Neural crest cell (in vitro differentiated cells): ENCODE measurements around the gene MYO19. TPM values are rescaled to one million over a fixed set of nuclear protein-coding genes. Genes with fewer than 3 reads are reported as not detected.
A peak's percentile ranks its signal among the peaks of the same experiment; 100 is the strongest.

Source experiments
- DNase-seq: peaks from one replicate; pipeline ENCODE4 v3.0.0; 2021; ENCODE audit warnings: low read depth, mixed read lengths, low spot score
- H3K27ac Mint-ChIP-seq: one replicate; pipeline ENCODE4 v1.8.0; 2021; ENCODE audit warnings: mild to moderate bottlenecking, mixed read lengths; ENCODE audit not compliant: unreplicated experiment
- H3K27me3 Mint-ChIP-seq: 2 replicates; pipeline ENCODE4 v1.8.0; 2021; ENCODE audit warnings: low read depth, mild to moderate bottlenecking, mixed read lengths
- H3K36me3 Mint-ChIP-seq: 2 replicates; pipeline ENCODE4 v1.8.0; 2021; ENCODE audit warnings: low read depth, mild to moderate bottlenecking, mixed read lengths
- H3K4me1 Mint-ChIP-seq: 2 replicates; pipeline ENCODE4 v1.8.0; 2021; ENCODE audit warnings: mixed read lengths
- H3K4me3 Mint-ChIP-seq: one replicate; pipeline ENCODE4 v1.8.0; 2021; ENCODE audit warnings: mild to moderate bottlenecking, mixed read lengths
- H3K9me3 Mint-ChIP-seq: 2 replicates; pipeline ENCODE4 v1.8.0; 2021; ENCODE audit warnings: mixed read lengths
- total RNA-seq: library from RNA; stranded (reverse); gene quantifications from 2 replicates; pipeline ENCODE4 v1.2.1, GENCODE V29; 2021
- TF ChIP-seq, protein P1 (sequence below): fragments of 200-600 bp; sonication (generic); conservative IDR thresholded peaks from 2 replicates; pipeline ENCODE4 v1.5.0; 2021; ENCODE audit warnings: antibody characterized with exemption, mild to moderate bottlenecking

MYO19 gene
- total RNA-seq, 1 donor from 2014 or later: 104 TPM

DNA sequence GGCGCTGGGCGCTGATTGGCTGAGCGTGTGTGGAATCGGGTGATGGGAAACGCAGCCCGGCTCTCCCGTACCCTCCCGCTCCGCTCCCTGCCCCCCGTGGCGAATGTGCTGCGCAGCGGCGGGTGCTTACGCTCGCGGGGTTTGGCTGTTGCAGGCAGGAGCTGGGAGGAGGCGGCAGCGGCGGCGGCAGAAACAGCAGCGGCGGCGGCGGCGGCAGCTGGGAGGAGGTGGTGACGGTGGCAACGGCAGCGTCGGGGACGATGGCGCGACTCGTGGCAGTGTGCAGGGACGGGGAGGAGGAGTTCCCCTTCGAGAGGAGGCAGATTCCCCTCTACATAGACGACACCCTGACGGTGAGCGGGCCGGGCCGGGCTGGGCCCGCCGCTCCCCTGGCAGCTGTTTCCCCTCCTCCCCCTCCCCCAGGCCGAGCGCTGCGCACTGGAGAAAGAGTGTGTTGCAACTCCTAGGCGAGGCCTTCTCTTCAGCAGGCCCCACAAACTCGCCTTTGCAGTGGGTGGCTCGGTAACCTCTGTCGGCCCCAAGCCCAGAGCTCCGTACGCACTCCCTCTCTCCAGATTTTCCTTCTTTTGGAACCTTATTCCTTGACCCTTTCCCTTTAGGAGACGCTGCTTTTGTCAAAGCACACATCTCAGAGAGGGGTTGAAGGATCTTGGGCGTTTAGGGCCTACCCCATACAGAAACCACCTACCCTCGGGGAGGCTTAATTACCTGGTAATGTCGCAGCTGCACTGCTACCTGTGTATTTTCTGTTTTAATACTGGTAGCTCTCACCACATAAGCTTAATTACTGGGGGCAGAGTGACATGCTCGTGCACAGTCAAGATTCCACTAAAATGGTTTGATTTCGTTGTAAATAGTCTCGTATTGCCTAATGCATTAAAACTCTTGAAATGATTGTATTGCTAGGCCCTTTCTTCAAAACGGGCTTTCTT is 11.1 kb upstream of the MYO19 start:
- peak; percentile 97 for DNase-seq
- H3K9me3 Mint-ChIP-seq: no peaks in the 10 kb centered on the region
- H3K27me3 Mint-ChIP-seq: no peaks in the 10 kb centered on the region
- H3K36me3 Mint-ChIP-seq: peaks cover 5% of the 10 kb centered on the region
- H3K4me3 Mint-ChIP-seq: peak overlapping the region; percentile 98
- H3K27ac Mint-ChIP-seq: peak overlapping the region; percentile 96
- TF ChIP-seq, protein P1, sequence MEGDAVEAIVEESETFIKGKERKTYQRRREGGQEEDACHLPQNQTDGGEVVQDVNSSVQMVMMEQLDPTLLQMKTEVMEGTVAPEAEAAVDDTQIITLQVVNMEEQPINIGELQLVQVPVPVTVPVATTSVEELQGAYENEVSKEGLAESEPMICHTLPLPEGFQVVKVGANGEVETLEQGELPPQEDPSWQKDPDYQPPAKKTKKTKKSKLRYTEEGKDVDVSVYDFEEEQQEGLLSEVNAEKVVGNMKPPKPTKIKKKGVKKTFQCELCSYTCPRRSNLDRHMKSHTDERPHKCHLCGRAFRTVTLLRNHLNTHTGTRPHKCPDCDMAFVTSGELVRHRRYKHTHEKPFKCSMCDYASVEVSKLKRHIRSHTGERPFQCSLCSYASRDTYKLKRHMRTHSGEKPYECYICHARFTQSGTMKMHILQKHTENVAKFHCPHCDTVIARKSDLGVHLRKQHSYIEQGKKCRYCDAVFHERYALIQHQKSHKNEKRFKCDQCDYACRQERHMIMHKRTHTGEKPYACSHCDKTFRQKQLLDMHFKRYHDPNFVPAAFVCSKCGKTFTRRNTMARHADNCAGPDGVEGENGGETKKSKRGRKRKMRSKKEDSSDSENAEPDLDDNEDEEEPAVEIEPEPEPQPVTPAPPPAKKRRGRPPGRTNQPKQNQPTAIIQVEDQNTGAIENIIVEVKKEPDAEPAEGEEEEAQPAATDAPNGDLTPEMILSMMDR: peak; percentile 14
- peaks cover 27% of the 10 kb centered on the region for H3K4me1 Mint-ChIP-seq

DNA sequence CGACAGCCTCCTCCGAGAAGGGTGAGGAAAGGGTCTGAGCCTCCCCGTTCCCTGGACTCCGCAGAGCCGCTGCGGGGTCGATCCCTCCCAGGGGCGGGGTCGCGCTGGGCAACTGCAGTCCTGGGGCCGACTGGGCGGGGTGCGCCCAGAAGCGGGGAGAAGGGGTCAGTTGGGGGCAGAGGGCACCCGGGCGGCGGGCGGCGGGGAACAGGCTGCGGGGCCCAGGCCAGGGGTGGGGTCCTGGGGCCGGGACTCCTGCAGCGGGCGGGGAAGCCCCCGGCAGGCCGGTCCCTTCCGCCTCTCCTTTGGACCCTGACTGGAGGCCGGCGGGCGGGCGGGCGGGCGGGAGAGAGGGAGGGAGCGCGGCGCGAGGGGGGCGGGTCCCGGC is 10.4 kb upstream of the MYO19 start:
- Mint-ChIP-seq H3K27ac (peak overlapping the region; percentile 92), H3K36me3 (peaks cover 4% of the 10 kb centered on the region), H3K9me3 (no peaks in the 10 kb centered on the region), H3K4me3 (peak overlapping the region; percentile 98), H3K4me1 (peaks cover 27% of the 10 kb centered on the region), H3K27me3 (no peaks in the 10 kb centered on the region)
- TF ChIP-seq, protein P1: no peak
- DNase-seq: no peak

DNA sequence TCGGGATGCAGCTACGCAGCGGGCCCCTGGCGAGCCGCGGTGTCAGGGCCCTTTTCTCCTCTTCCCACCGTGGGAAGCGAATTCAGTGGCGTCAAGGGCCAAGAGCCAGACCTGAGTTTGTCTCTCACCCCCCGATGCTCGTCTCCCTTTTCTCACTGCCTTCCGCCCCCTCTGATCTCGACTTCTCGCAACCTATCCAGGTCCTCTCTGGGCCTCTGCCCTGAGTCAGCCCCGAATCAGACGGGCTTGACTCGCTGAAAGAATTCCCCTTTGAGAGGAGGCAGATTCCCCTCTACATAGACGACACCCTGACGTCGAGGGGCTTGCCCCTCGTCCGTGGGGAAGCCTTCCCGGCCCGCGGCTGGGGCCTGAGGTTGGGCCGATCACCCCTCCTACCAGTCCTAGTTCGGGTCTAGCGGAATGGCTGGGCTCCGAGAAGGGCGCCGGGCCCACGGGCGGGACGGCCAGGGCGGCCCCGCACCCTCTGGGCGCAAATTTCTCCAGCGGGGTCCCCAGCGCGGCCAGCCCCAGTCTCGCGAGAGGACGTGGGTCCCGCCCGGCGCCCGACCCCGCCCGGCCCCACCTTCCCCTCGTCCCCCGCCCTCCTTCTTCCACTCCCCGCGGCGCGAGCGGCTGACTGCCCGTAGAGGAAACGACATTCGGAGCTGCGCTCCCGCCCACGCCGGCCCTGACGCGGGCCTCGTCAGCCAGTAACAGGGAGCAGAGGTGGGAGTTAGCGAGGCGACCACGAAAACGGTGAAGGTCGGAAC is 9.8 kb upstream of the MYO19 start, which contains the start of gene GGNBP2:
Gene GGNBP2 (plus strand): TSS at position 613 of the 770 bp plus-strand sequence. CDS start 806 bp downstream, outside the sequence.
- peaks cover 27% of the 10 kb centered on the region for H3K4me1 Mint-ChIP-seq
- H3K27ac Mint-ChIP-seq: peak within 1 kb of the TSS; percentile 98

DNA sequence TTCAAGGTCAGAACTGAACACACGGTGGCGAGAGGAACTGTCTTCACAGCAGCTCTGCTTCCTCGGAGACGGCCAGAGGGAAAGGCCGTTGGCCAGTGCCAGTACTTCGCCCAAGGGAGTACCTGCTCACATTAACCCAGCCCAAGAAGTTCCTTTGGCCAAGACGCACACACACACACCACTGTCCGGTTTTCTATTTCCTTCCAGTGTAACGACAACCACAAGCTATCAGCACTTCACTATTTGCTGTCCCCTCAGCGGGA is 9.3 kb upstream of the MYO19 start:
- peak overlapping the region; percentile 98 for H3K27ac Mint-ChIP-seq
- H3K9me3 Mint-ChIP-seq: no peaks in the 10 kb centered on the region
- peaks cover 4% of the 10 kb centered on the region for H3K36me3 Mint-ChIP-seq
- no peaks in the 10 kb centered on the region for H3K27me3 Mint-ChIP-seq
- TF ChIP-seq, protein P1: peak; percentile 27
- peak overlapping the region; percentile 98 for H3K4me3 Mint-ChIP-seq
- H3K4me1 Mint-ChIP-seq: peaks cover 27% of the 10 kb centered on the region
- no peak for DNase-seq

More for the DNA sequence above, 9.8 kb upstream of the MYO19 start, which contains the start of gene GGNBP2:
- no peaks in the 10 kb centered on the region for H3K27me3 Mint-ChIP-seq
- peak within 1 kb of the TSS; percentile 98 for H3K4me3 Mint-ChIP-seq
- TF ChIP-seq, protein P1: no peak
- no peaks in the 10 kb centered on the region for H3K9me3 Mint-ChIP-seq
- peak; percentile 84 for DNase-seq
- H3K36me3 Mint-ChIP-seq: peaks cover 4% of the 10 kb centered on the region

DNA sequence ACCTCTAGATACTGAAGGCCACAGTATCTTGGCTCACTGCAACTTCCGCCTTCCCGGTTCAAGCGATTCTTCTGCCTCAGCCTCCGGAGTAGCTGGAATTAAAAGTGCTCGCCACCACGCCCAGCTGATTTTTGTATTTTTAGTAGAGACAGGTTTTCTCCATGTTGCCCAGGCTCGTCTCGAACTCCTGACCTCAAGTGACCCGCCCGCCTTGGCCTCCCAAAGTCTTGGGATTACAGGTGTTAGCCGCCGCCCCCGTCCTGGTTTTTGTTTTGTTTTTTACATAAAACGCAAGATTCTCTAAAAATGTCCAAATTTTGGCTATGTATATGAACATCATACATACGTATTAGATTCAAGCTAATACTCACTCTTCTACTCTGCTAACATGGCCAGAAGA is 8.1 kb upstream of the MYO19 start:
- H3K27me3 Mint-ChIP-seq: no peaks in the 10 kb centered on the region
- H3K27ac Mint-ChIP-seq: no peak overlapping the region
- DNase-seq: no peak
- H3K36me3 Mint-ChIP-seq: peaks cover 9% of the 10 kb centered on the region
- H3K9me3 Mint-ChIP-seq: no peaks in the 10 kb centered on the region
- H3K4me1 Mint-ChIP-seq: peaks cover 23% of the 10 kb centered on the region
- TF ChIP-seq, protein P1: no peak
- H3K4me3 Mint-ChIP-seq: peak overlapping the region; percentile 98
